Naive B cell (primary cell): ENCODE measurements around the gene XRCC4. TPM values are rescaled to one million over a fixed set of nuclear protein-coding genes. Genes with fewer than 3 reads are reported as not detected.
"Not testable (repeated sequence)": the region's sequence is repeated elsewhere in the genome, so short reads cannot be mapped to it uniquely, and the experiment has no call there.

Source experiments
- ATAC-seq, 2 donors: fragments of 150-1000 bp; cut with Tn5 transposase; 2 replicates each; pipeline ENCODE4 v1.10.0; 2021; ENCODE audit warnings: low read depth in 2 of 2, mild to moderate bottlenecking in 2 of 2, moderate library complexity in 2 of 2
- DNase-seq: peaks from one replicate; pipeline ENCODE4 v3.0.0; 2022
- H3K27ac Mint-ChIP-seq, 6 donors: one replicate each; pipeline ENCODE4 v1.8.0; 2020 to 2022; ENCODE audit warnings: mild to moderate bottlenecking in 6 of 6, mixed read lengths in 6 of 6, moderate library complexity in 5 of 6, inconsistent platforms in 2 of 6
- H3K27me3 Mint-ChIP-seq, 3 donors: one replicate each; pipeline ENCODE4 v1.8.0; 2021 to 2022; ENCODE audit warnings: mixed read lengths in 3 of 3, mild to moderate bottlenecking in 1 of 3
- H3K36me3 Mint-ChIP-seq, 2 donors: one replicate each; pipeline ENCODE4 v1.8.0; 2020 to 2022; ENCODE audit warnings: mixed read lengths in 2 of 2, inconsistent platforms in 1 of 2, mild to moderate bottlenecking in 1 of 2
- H3K4me1 Mint-ChIP-seq, 3 donors: one replicate each; pipeline ENCODE4 v1.8.0; 2020 to 2022; ENCODE audit warnings: mixed read lengths in 3 of 3, inconsistent platforms in 1 of 3, mild to moderate bottlenecking in 1 of 3, moderate library complexity in 1 of 3
- H3K4me3 Mint-ChIP-seq, 8 donors: one replicate each; pipeline ENCODE4 v1.8.0; 2020 to 2022; ENCODE audit warnings: mild to moderate bottlenecking in 8 of 8, mixed read lengths in 8 of 8, moderate library complexity in 8 of 8, inconsistent platforms in 2 of 8
- H3K9me3 Mint-ChIP-seq, 7 donors: one replicate each; pipeline ENCODE4 v1.8.0; 2020 to 2022; ENCODE audit warnings: mixed read lengths in 7 of 7, mild to moderate bottlenecking in 5 of 7, inconsistent platforms in 2 of 7, moderate library complexity in 1 of 7
- polyA plus RNA-seq, 6 donors: library from polyadenylated mRNA; unstranded; fragments of 300-500 nt; fragmentation: Illumina TruSeq; gene quantifications; one replicate each; pipeline ENCODE4 v1.2.3, GENCODE V29; 2021; ENCODE audit warnings: low read depth in 6 of 6

Gene XRCC4
- polyA plus RNA-seq, 6 donors from 2014 or later = 7.8 to 9.9 (median 9.3) TPM

DNA sequence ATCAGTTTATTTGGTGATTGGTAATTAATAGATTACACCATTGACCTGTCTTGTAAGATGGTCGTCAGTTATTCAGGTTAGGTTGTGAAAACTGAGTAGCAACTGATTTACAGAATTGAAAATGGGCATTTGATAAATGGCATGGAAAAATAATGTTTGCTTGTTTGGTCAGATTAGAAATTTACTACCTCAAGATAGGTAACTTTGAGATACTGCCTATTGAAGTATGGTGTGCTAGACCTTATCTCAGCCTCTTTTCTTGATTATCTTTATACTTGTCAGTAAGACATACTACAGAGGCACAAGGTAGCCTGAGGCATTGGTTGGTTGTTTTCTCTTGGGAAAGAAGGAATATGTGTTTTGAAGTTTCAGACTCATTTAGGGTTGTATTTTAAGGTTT is 174.5 kb downstream of the XRCC4 start:
- Mint-ChIP-seq H3K9me3 (peaks cover 0 to 1% (median 0%) of the 10 kb centered on the region in 7 donors), H3K27me3 (no peaks in the 10 kb centered on the region), H3K4me3 (no peak overlapping the region), H3K4me1 (no peaks in the 10 kb centered on the region), H3K27ac (no peak overlapping the region), H3K36me3 (peaks cover 0 to 4% of the 10 kb centered on the region in 2 donors)
- no peak for ATAC-seq
- DNase-seq = no peak

GRCh38 chr5:83253720-83254119 is 176.4 kb downstream of the XRCC4 start:
- no peak overlapping the region for H3K4me3 Mint-ChIP-seq
- no peaks in the 10 kb centered on the region for H3K27me3 Mint-ChIP-seq
- no peaks in the 10 kb centered on the region for H3K4me1 Mint-ChIP-seq

GRCh38 chr5:83255268-83255667 is 177.9 kb downstream of the XRCC4 start:
- Mint-ChIP-seq H3K9me3 (peaks cover 0 to 11% (median 0%) of the 10 kb centered on the region in 7 donors), H3K4me3 (no peak overlapping the region), H3K27ac (no peak overlapping the region), H3K4me1 (no peaks in the 10 kb centered on the region), H3K27me3 (no peaks in the 10 kb centered on the region), H3K36me3 (peaks cover 0 to 14% of the 10 kb centered on the region in 2 donors)
- ATAC-seq (no peak), DNase-seq (no peak)

More at GRCh38 chr5:83253720-83254119, 176.4 kb downstream of the XRCC4 start:
- peaks cover 0 to 14% of the 10 kb centered on the region in 2 donors for H3K36me3 Mint-ChIP-seq
- H3K27ac Mint-ChIP-seq = no peak overlapping the region
- no peak for ATAC-seq
- peaks cover 0 to 11% (median 0%) of the 10 kb centered on the region in 7 donors for H3K9me3 Mint-ChIP-seq
- DNase-seq = no peak

GRCh38 chr5:83256091-83256780 is 178.9 kb downstream of the XRCC4 start:
- Mint-ChIP-seq H3K36me3 (peaks cover 0 to 14% of the 10 kb centered on the region in 2 donors), H3K27me3 (no peaks in the 10 kb centered on the region), H3K4me3 (no peak overlapping the region), H3K27ac (no peak overlapping the region), H3K4me1 (no peaks in the 10 kb centered on the region), H3K9me3 (peaks cover 0 to 11% (median 0%) of the 10 kb centered on the region in 7 donors)
- ATAC-seq (no peak), DNase-seq (no peak)

- H3K4me1 Mint-ChIP-seq, H3K27me3 Mint-ChIP-seq, H3K4me3 Mint-ChIP-seq, ATAC-seq, DNase-seq, H3K27ac Mint-ChIP-seq: not testable (repeated sequence)
- H3K9me3 Mint-ChIP-seq = peaks cover 0 to 11% (median 0%) of the 10 kb centered on the region in 7 donors
- H3K36me3 Mint-ChIP-seq = peaks cover 0 to 14% of the 10 kb centered on the region in 2 donors
These were observed 180.3 kb downstream of the XRCC4 start for GRCh38 chr5:83257684-83258083.

GRCh38 chr5:83265318-83265717 is 188.0 kb downstream of the XRCC4 start:
- DNase-seq (no peak), ATAC-seq (no peak)
- Mint-ChIP-seq H3K36me3 (no peaks in the 10 kb centered on the region), H3K4me1 (no peaks in the 10 kb centered on the region), H3K9me3 (no peaks in the 10 kb centered on the region), H3K27ac (no peak overlapping the region), H3K27me3 (no peaks in the 10 kb centered on the region), H3K4me3 (no peak overlapping the region)

DNA sequence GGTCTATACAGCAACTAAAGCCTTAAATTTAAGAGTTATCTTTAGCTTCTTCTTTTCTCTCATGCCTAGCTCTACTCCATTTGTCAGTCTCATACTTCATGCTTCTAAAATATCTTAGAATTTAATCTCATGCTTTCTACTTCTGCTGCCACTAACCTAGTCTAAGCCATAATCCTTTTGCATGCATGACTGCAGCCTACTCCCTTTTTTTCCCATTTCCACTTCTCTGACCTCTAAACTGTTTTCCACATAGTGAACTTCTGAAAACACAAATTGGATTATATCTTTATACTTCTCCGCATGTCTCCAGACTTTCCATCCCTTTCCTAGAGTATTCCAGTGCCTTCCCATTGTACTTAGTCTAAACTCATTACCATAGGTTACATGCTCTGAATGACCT is 193.0 kb downstream of the XRCC4 start:
- Mint-ChIP-seq H3K9me3 (peaks cover 5 to 22% (median 9%) of the 10 kb centered on the region in 7 donors), H3K36me3 (peaks cover 0 to 15% of the 10 kb centered on the region in 2 donors), H3K27ac (no peak overlapping the region), H3K4me1 (no peaks in the 10 kb centered on the region), H3K4me3 (no peak overlapping the region), H3K27me3 (no peaks in the 10 kb centered on the region)
- DNase-seq (no peak), ATAC-seq (no peak)

- no peak for ATAC-seq
These were observed 199.8 kb downstream of the XRCC4 start for GRCh38 chr5:83277154-83277553.

DNA sequence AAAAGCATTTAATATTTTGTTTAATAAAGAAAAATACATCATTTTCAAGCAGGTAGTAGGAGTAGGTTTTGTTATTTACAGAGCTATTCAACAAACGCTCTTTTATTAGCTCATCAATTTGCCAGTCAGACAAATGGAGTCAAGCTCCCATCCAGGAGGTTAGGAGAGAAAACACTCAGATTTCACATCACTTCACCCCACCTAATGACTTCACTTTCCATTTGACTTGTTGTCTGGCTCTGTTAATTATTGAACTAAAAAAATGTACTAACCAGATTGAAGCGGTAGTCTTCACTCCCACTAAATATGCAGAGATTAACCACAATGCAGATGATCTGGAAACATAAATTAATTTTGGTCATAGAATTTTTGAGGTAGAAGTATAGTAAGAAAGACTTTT is 200.6 kb downstream of the XRCC4 start:
- Mint-ChIP-seq H3K4me3 (no peak overlapping the region), H3K36me3 (peaks cover 0 to 8% of the 10 kb centered on the region in 2 donors), H3K9me3 (peaks cover 7 to 15% (median 8%) of the 10 kb centered on the region in 7 donors), H3K27me3 (no peaks in the 10 kb centered on the region), H3K4me1 (no peaks in the 10 kb centered on the region), H3K27ac (no peak overlapping the region)
- ATAC-seq = no peak
- no peak for DNase-seq

More at GRCh38 chr5:83277154-83277553, 199.8 kb downstream of the XRCC4 start:
- H3K9me3 Mint-ChIP-seq = peaks cover 7 to 22% (median 10%) of the 10 kb centered on the region in 7 donors
- H3K4me3 Mint-ChIP-seq = no peak overlapping the region
- no peaks in the 10 kb centered on the region for H3K4me1 Mint-ChIP-seq
- no peak for DNase-seq
- H3K27ac Mint-ChIP-seq = no peak overlapping the region
- H3K36me3 Mint-ChIP-seq = peaks cover 0 to 15% of the 10 kb centered on the region in 2 donors
- H3K27me3 Mint-ChIP-seq = no peaks in the 10 kb centered on the region

GRCh38 chr5:83281176-83281575 is 203.8 kb downstream of the XRCC4 start:
- Mint-ChIP-seq H3K27me3 (no peaks in the 10 kb centered on the region), H3K27ac (no peak overlapping the region), H3K36me3 (peaks cover 4% of the 10 kb centered on the region in 2 donors)

DNA sequence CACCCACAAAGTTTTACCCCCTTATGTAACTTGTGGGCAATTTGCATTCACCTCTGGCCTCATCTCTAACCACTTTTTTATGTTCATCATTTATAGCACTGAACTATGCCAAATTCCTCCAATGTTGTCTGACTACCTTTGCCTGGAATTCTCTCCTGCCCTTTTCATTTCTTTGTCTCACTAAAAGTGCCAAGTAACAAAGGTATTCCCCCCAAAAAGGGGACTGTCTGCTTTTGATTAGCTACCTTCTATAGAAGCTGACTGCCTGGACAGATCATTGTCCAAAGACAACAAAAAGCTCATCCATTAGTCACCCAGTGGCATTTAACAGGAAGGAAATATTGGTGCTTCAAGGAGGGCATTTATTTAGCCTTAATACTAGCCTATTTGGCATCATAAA is 204.3 kb downstream of the XRCC4 start:
- Mint-ChIP-seq H3K4me3 (no peak overlapping the region), H3K27ac (no peak overlapping the region), H3K4me1 (no peaks in the 10 kb centered on the region), H3K36me3 (peaks cover 4 to 7% of the 10 kb centered on the region in 2 donors), H3K9me3 (peaks cover 0 to 5% (median 0%) of the 10 kb centered on the region in 7 donors), H3K27me3 (no peaks in the 10 kb centered on the region)
- no peak for ATAC-seq
- DNase-seq = no peak

More at GRCh38 chr5:83281176-83281575, 203.8 kb downstream of the XRCC4 start:
- peaks cover 0 to 4% (median 0%) of the 10 kb centered on the region in 7 donors for H3K9me3 Mint-ChIP-seq
- no peaks in the 10 kb centered on the region for H3K4me1 Mint-ChIP-seq
- no peak for ATAC-seq
- no peak for DNase-seq
- H3K4me3 Mint-ChIP-seq = no peak overlapping the region

- DNase-seq (no peak), ATAC-seq (no peak)
- Mint-ChIP-seq H3K27ac (no peak overlapping the region), H3K36me3 (peaks cover 4 to 13% of the 10 kb centered on the region in 2 donors), H3K27me3 (no peaks in the 10 kb centered on the region), H3K4me3 (no peak overlapping the region), H3K9me3 (peaks cover 0 to 9% (median 4%) of the 10 kb centered on the region in 7 donors), H3K4me1 (no peaks in the 10 kb centered on the region)
These were observed 206.4 kb downstream of the XRCC4 start for GRCh38 chr5:83283761-83284160.

DNA sequence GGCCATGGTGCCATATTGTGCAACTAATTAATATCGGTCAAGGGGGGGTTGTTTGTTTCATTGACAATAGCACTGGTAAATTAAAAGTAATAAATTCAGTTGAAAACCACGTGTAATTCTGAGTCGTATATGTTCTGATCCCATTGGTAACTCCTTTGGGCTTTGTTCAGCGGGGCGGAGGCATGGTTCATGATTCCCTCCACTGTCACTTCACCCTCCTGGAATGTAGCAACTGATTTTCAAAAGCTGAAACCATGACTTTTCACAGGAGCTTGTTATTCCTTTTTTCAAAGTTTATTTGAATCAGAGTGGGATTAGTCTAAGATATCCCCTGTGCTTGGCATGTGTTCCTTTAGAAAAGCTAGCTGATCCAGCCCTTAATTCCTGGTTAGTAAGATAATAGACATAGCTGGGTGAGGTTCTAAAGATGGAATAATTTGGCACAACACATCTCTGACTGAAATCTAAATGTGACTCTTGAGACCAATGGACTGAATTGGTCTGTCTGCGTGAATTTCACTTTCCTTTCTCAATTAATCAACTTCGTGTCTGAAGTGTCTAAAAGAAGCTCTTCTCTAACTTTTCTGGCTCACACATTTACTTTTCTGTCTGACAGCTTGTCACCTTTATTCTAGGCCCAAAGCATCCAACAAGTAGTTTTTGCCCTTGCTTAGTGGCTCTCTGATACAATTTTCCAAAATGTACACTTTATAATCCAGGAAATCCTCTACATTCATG is 208.5 kb downstream of the XRCC4 start:
- no peaks in the 10 kb centered on the region for H3K27me3 Mint-ChIP-seq
- no peaks in the 10 kb centered on the region for H3K4me1 Mint-ChIP-seq
- DNase-seq (no peak), ATAC-seq (no peak)
- H3K36me3 Mint-ChIP-seq = peaks cover 4 to 23% of the 10 kb centered on the region in 2 donors
- H3K4me3 Mint-ChIP-seq = no peak overlapping the region
- peaks cover 0 to 14% (median 7%) of the 10 kb centered on the region in 7 donors for H3K9me3 Mint-ChIP-seq
- no peak overlapping the region for H3K27ac Mint-ChIP-seq

GRCh38 chr5:83294246-83294645 is 216.9 kb downstream of the XRCC4 start:
- DNase-seq (no peak), ATAC-seq (no peak)
- H3K27me3 Mint-ChIP-seq = no peaks in the 10 kb centered on the region
- H3K9me3 Mint-ChIP-seq = peaks cover 0 to 8% (median 1%) of the 10 kb centered on the region in 7 donors
- no peaks in the 10 kb centered on the region for H3K4me1 Mint-ChIP-seq
- H3K27ac Mint-ChIP-seq = no peak overlapping the region
- H3K4me3 Mint-ChIP-seq = no peak overlapping the region
- peaks cover 4 to 7% of the 10 kb centered on the region in 2 donors for H3K36me3 Mint-ChIP-seq
